ENCODE results near the gene CTNNBIP1. TPM values are rescaled to one million over a fixed set of nuclear protein-coding genes. Genes with fewer than 3 reads are reported as not detected.
A peak's percentile ranks its signal among the peaks of the same experiment; 100 is the strongest.

Gene CTNNBIP1
- total RNA-seq, 1 donor from 2014 or later, result 5.6 TPM

DNA sequence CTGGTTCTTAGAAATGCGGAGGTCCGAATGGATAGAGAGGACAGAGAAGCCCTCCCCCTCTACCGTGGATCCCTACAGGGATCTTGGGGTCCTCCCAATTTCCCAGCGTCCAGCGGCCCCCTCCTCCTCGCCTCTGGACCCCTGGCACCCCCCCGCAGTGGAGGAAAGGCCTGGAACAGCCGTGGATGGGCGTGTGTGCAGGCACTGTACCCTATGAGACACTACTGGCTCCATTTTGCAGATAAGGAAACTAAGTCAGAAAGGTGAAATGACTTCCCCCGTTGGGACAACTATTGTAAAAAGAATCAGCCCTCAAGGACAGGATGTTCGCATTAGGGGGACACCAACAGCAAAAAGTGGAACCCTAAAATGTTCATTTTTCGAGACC is 85.4 kb downstream of the CTNNBIP1 start:
- DNase-seq (ENCODE audit: low spot score), result no peak
- peak overlapping the region; percentile 74 for H3K4me3 Mint-ChIP-seq
- intact Hi-C loops (cut with micrococcal nuclease), result loop anchor here (5.0 to 10.0 kb wide), 2 partner anchors 397 to 510 kb away; no protein-coding TSS in a partner anchor
- peaks cover 6% of the 10 kb centered on the region for H3K36me3 Mint-ChIP-seq (ENCODE audit: low read depth)
- H3K27ac Mint-ChIP-seq, result peak overlapping the region; percentile 70
- H3K27me3 Mint-ChIP-seq (ENCODE audit: insufficient read depth), result peaks cover 7% of the 10 kb centered on the region
- no peaks in the 10 kb centered on the region for H3K9me3 Mint-ChIP-seq
- peaks cover 40% of the 10 kb centered on the region for H3K4me1 Mint-ChIP-seq (ENCODE audit: low read depth)

DNA sequence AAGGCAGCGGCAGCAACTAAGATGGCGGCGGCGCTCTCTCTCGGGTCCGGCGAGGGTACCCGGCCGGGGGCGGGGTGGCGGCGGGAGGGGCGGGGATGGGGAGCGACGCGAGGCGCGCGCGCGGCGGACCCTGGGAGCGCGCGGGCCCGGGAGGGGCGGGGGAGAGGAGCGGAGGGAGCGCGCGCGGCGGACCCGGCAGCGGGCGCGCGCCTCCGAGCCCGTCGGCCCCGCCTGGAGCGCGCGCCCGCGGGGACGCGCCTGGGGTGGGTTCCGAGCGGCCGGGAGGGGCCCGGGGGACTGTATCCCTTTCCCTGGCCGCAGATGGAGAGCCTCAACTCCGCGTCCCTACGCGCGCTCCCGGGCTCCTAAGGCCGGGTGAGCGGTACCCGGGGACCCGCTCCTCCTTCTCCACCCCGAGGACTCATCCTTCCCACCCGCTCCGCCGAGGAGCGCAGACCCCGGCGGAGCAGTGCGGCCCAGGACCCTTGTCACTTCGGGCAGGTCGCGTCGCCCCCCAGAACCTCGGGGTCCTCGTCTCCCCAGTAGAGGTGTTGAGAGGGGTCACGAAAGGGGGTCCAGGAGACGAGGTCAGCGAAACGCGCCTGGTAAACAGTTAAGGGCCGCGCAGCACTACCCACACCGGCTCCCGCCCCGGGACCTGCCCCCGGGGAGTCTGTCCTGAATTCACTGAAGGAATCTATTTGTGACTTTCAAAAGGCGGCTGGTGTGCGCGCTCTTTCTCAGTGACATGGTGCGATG is 85.9 kb downstream of the CTNNBIP1 start, which contains the start of gene CLSTN1:
Gene CLSTN1, minus strand, starts transcription at position 23 of the 759 bp plus-strand sequence. CDS start 232 bp downstream, outside the sequence.
- peak within 1 kb of the TSS; percentile 97 for H3K4me3 Mint-ChIP-seq
- no peaks in the 10 kb centered on the region for H3K9me3 Mint-ChIP-seq
- DNase-seq (ENCODE audit: low spot score), result peak; percentile 83
- H3K36me3 Mint-ChIP-seq (ENCODE audit: low read depth), result peaks cover 6% of the 10 kb centered on the region
- peak within 1 kb of the TSS; percentile 84 for H3K27ac Mint-ChIP-seq
- H3K4me1 Mint-ChIP-seq (ENCODE audit: low read depth), result peaks cover 40% of the 10 kb centered on the region
- intact Hi-C loops (cut with micrococcal nuclease), result loop anchor here (1.0 to 10.0 kb wide), 9 partner anchors 24 to 509 kb away; partner anchors contain the start of gene UBE4B
- H3K27me3 Mint-ChIP-seq (ENCODE audit: insufficient read depth), result peaks cover 6% of the 10 kb centered on the region

DNA sequence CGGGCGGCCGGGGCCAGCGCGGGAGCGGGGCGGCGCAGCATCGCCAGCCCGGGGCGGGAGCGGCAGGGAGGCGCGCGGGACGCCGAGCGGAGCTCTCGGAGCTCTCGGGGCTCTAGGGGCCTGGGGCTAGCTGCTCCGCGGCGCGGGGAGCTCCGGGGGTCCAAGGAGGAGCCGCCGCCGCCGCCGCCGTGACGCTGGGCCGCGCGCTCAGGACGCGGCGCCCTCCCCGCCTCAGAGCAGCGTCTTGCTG is 86.5 kb downstream of the CTNNBIP1 start:
- H3K36me3 Mint-ChIP-seq (ENCODE audit: low read depth), result peaks cover 6% of the 10 kb centered on the region
- H3K4me3 Mint-ChIP-seq, result peak overlapping the region; percentile 61
- H3K9me3 Mint-ChIP-seq, result no peaks in the 10 kb centered on the region
- peaks cover 40% of the 10 kb centered on the region for H3K4me1 Mint-ChIP-seq (ENCODE audit: low read depth)
- no peak for DNase-seq (ENCODE audit: low spot score)
- H3K27ac Mint-ChIP-seq, result no peak overlapping the region
- intact Hi-C loops (cut with micrococcal nuclease), result loop anchor here (1.0 to 10.0 kb wide), 9 partner anchors 23 to 509 kb away; partner anchors contain the start of gene UBE4B
- peaks cover 5% of the 10 kb centered on the region for H3K27me3 Mint-ChIP-seq (ENCODE audit: insufficient read depth)

DNA sequence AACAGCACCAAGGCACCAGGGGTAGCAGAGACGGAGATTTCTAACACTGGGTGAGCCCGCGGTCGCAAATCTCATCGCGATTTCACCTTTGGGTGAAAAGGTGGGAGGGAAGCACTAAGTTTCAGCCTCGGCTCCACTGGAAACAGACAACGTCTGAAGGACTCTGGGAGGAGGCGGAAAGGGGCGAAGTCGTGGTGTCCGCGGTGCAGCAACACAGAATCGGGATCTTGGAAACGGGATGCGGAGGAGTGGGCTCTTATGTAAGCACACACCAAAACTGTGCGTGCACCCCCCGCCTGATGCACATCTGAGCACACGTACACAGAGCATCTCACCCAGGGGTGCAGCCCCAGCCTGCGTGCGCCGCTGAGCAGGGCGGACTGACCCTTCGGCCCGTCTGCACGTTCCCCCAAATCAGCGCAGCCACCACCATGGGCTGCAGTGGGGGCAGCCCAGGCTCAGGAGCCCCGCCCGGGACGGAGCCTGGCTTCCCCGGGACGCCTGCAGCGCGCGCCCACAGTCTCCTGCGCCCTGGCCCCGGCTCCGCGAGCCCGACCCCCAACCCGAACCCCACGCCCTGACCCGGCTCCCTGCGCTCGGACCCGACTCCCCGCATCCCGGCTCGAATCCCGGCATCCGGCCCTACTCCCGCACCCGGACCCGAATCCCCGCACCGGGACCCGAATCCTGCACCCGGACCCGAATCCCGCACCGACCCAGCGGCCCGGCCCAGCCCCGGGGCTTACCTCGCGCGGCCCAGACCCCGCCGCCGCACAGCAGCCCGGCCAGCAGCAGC is 87.0 kb downstream of the CTNNBIP1 start:
- intact Hi-C loops (cut with micrococcal nuclease), result loop anchor here (1.0 to 10.0 kb wide), 9 partner anchors 23 to 508 kb away; partner anchors contain the start of gene UBE4B
- H3K36me3 Mint-ChIP-seq (ENCODE audit: low read depth), result peaks cover 6% of the 10 kb centered on the region
- DNase-seq (ENCODE audit: low spot score), result peak; percentile 20
- peaks cover 40% of the 10 kb centered on the region for H3K4me1 Mint-ChIP-seq (ENCODE audit: low read depth)
- peak overlapping the region; percentile 97 for H3K4me3 Mint-ChIP-seq
- H3K9me3 Mint-ChIP-seq, result no peaks in the 10 kb centered on the region
- peaks cover 5% of the 10 kb centered on the region for H3K27me3 Mint-ChIP-seq (ENCODE audit: insufficient read depth)
- peak overlapping the region; percentile 84 for H3K27ac Mint-ChIP-seq

DNA sequence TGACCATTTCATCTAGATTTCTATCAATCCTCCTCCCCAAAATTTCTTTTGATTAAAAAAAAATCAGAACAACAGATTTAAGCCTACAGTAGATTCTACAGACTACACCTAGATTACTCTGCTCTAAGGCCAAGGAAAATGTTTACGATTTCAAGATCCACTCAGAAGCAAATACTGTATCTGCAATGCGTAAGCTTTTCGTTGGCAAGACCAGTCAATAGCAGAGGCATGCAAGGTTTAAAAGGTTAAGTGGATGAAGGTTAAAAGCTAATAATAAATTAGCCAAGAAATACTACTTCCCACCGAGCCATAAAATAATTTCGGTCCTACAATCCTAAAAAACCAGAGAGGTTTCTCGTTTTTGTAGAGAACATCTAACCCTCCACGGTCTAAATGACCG is 87.6 kb downstream of the CTNNBIP1 start:
- H3K4me1 Mint-ChIP-seq (ENCODE audit: low read depth), result peaks cover 40% of the 10 kb centered on the region
- H3K36me3 Mint-ChIP-seq (ENCODE audit: low read depth), result peaks cover 6% of the 10 kb centered on the region
- H3K4me3 Mint-ChIP-seq, result peak overlapping the region; percentile 97
- H3K27ac Mint-ChIP-seq, result peak overlapping the region; percentile 84
- DNase-seq (ENCODE audit: low spot score), result no peak
- peaks cover 5% of the 10 kb centered on the region for H3K27me3 Mint-ChIP-seq (ENCODE audit: insufficient read depth)
- intact Hi-C loops (cut with micrococcal nuclease), result loop anchor here (2.0 to 10.0 kb wide), 5 partner anchors 44 to 508 kb away; no protein-coding TSS in a partner anchor
- no peaks in the 10 kb centered on the region for H3K9me3 Mint-ChIP-seq

DNA sequence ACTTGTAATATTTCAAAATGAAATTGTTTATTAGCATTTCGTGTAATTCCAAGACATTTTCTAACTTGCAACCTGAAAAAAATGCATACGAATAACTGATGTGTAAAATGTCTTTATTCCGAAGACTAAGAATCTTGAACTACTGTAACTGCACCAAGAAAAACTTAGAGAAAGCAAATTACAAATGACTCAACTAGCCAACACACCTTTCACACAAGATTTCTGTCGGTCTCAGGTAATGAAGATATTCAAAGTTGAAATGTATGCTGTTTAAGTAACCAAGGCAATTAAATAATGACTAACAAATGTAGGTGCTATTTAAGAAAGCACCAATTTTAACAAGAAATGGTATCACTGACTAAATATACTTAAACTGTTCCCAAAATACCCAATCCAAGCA is 88.4 kb downstream of the CTNNBIP1 start:
- no peak overlapping the region for H3K27ac Mint-ChIP-seq
- peaks cover 5% of the 10 kb centered on the region for H3K27me3 Mint-ChIP-seq (ENCODE audit: insufficient read depth)
- no peaks in the 10 kb centered on the region for H3K9me3 Mint-ChIP-seq
- DNase-seq (ENCODE audit: low spot score), result no peak
- peaks cover 6% of the 10 kb centered on the region for H3K36me3 Mint-ChIP-seq (ENCODE audit: low read depth)
- intact Hi-C loops (cut with micrococcal nuclease), result loop anchor here (2.0 to 10.0 kb wide), 5 partner anchors 45 to 507 kb away; no protein-coding TSS in a partner anchor
- peaks cover 40% of the 10 kb centered on the region for H3K4me1 Mint-ChIP-seq (ENCODE audit: low read depth)
- H3K4me3 Mint-ChIP-seq, result peak overlapping the region; percentile 97

DNA sequence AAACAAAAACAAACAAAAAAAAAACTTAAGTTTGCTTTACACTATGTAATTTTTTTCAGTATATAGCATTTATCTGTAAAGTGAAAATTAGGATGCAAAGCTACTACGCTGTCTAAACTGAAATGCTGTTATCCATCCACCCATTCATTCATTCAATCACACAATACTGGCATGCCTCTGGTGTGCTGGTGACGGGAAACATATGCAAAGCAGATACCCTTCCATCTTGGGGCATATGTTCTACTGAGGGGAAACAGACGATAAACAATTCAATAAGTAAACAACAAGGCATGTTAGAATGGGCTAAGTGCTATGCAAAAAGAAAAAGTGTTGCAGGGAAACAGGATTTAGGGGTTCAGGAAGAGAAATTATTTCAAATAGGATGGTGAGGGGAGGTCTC is 89.5 kb downstream of the CTNNBIP1 start:
- Mint-ChIP-seq H3K4me3 (peak overlapping the region; percentile 11), H3K4me1 (ENCODE audit: low read depth) (peaks cover 32% of the 10 kb centered on the region), H3K36me3 (ENCODE audit: low read depth) (peaks cover 9% of the 10 kb centered on the region), H3K27me3 (ENCODE audit: insufficient read depth) (peaks cover under 1% of the 10 kb centered on the region), H3K9me3 (no peaks in the 10 kb centered on the region), H3K27ac (no peak overlapping the region)
- DNase-seq (ENCODE audit: low spot score), result no peak
- intact Hi-C loops (cut with micrococcal nuclease), result loop anchor here (5.0 to 10.0 kb wide), 2 partner anchors 393 to 506 kb away; no protein-coding TSS in a partner anchor

DNA sequence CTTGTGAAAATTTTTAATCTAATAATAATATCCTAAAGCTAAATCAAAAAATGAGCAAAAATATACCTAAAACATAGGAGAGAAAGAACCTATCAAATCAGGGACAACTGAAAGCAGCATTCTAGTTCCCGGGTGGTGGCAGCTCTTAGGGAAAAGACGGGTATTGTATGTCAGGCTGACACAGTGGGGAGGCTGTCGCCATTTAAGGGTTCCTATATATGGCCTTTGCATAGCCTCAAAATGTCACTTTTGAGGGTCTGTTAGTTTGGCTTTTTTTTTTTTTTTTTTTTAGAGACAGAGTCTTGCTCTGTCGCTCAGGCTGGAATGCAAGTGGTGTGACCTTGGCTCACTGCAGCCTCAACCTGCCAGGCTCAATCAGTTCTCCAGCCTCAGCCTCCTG is 92.3 kb downstream of the CTNNBIP1 start:
- intact Hi-C loops (cut with micrococcal nuclease), result no loop called here
- Mint-ChIP-seq H3K36me3 (ENCODE audit: low read depth) (peaks cover 9% of the 10 kb centered on the region), H3K4me3 (no peak overlapping the region), H3K27ac (no peak overlapping the region), H3K9me3 (no peaks in the 10 kb centered on the region), H3K27me3 (ENCODE audit: insufficient read depth) (no peaks in the 10 kb centered on the region), H3K4me1 (ENCODE audit: low read depth) (peaks cover 18% of the 10 kb centered on the region)
- DNase-seq (ENCODE audit: low spot score), result no peak

DNA sequence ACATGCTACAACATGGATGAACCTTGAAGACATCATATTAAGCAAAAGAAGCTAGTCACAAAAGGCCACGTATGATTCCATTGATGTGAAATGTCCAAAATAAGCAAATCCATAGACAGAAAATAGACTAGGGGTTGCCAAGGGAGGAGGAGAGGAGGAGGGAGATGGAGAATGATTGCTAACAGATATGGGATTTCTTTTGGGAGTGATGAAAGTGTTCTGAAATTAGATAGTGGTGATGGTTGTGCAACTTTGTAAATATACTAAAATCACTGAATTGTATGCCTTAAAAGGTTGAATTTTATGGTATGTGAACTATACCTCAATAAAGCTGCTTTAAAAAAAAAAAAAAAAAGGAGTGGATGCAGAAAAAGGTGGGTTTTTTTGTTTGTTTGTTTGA is 93.9 kb downstream of the CTNNBIP1 start:
- no peaks in the 10 kb centered on the region for H3K9me3 Mint-ChIP-seq
- intact Hi-C loops (cut with micrococcal nuclease), result no loop called here
- H3K4me3 Mint-ChIP-seq, result no peak overlapping the region
- H3K36me3 Mint-ChIP-seq (ENCODE audit: low read depth), result peaks cover 8% of the 10 kb centered on the region
- peaks cover 6% of the 10 kb centered on the region for H3K4me1 Mint-ChIP-seq (ENCODE audit: low read depth)
- no peak for DNase-seq (ENCODE audit: low spot score)
- no peaks in the 10 kb centered on the region for H3K27me3 Mint-ChIP-seq (ENCODE audit: insufficient read depth)
- H3K27ac Mint-ChIP-seq, result no peak overlapping the region

DNA sequence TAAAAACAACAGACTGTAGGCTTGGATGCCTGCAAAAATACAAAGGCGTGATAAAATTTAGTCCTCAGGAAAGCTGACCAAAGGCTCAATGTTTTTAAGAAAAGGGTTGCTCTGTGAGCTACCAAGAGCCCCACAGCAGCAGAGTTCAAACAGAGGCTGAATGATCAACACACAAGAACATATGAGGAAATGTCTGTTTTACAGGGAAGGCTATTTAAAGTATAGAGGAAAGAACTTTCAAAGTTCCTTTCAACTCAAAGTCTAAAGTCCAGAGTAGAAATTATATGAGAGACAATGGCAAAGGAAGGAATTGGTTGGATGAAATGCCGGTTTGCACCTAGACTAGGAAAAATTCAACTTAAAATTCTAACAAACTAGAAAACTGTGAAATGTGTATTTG is 94.9 kb downstream of the CTNNBIP1 start:
- Mint-ChIP-seq H3K36me3 (ENCODE audit: low read depth) (peaks cover 6% of the 10 kb centered on the region), H3K27me3 (ENCODE audit: insufficient read depth) (no peaks in the 10 kb centered on the region), H3K4me1 (ENCODE audit: low read depth) (peaks cover 5% of the 10 kb centered on the region), H3K4me3 (no peak overlapping the region), H3K9me3 (no peaks in the 10 kb centered on the region), H3K27ac (no peak overlapping the region)
- no peak for DNase-seq (ENCODE audit: low spot score)
- intact Hi-C loops (cut with micrococcal nuclease), result no loop called here

DNA sequence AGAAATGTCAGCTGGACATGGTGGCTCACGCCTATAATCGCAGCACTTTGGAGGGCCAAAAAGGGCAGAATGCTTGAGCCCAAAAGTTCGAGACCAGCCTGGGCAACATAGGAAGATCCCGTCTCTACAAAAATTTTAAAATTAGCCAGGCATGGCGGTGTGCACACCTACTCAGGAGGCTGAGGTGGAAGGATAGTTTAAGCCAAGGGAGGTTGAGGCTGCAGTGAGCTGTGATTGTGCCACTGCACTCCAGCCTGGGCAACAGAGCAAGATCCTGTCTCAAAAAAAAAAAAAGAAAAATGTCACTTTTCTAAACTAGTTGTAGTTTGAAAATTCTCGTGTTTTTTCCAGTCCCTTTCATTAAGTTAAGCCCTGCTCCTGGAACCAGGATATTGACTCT is 95.5 kb downstream of the CTNNBIP1 start:
- Mint-ChIP-seq H3K36me3 (ENCODE audit: low read depth) (peaks cover 6% of the 10 kb centered on the region), H3K27me3 (ENCODE audit: insufficient read depth) (no peaks in the 10 kb centered on the region), H3K9me3 (no peaks in the 10 kb centered on the region), H3K4me3 (no peak overlapping the region), H3K27ac (no peak overlapping the region), H3K4me1 (ENCODE audit: low read depth) (peaks cover 5% of the 10 kb centered on the region)
- DNase-seq (ENCODE audit: low spot score), result no peak
- intact Hi-C loops (cut with micrococcal nuclease), result no loop called here

DNA sequence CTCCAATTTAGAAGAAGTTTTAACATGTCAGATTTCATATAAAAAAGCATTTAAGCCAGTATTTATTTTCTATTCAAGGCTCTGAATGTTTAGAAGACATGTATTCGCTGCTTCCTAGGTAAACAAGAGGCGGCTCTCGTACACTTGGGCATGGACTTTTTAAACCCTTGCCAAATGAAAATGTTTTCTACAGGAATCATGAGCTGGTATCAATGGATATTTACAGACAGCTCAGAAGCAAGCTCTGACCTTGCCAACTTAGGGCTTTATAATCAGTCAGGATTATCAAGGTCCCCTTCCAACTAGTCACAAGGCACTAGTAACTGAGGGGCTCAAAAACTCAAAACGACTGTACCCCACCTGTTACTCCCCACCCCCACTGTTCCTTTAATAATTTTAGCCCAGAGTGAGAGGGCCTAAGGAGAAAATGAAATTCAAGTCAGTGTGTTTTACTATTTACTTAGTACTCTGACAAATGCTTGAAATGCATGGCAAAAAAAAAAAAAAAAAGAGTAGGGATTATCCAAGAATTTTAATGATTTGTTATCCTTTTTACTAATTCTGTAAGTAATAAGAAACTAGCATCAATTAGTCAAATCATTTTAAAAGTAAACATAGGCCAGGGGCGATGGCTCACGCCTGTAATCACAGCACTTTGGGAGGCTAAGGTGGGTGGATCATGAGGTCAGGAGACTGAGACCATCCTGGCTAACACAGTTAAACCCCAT is 98.7 kb downstream of the CTNNBIP1 start:
- H3K4me1 Mint-ChIP-seq (ENCODE audit: low read depth), result peaks cover 16% of the 10 kb centered on the region
- intact Hi-C loops (cut with micrococcal nuclease), result no loop called here
- peaks cover 6% of the 10 kb centered on the region for H3K36me3 Mint-ChIP-seq (ENCODE audit: low read depth)
- no peaks in the 10 kb centered on the region for H3K9me3 Mint-ChIP-seq
- H3K27me3 Mint-ChIP-seq (ENCODE audit: insufficient read depth), result no peaks in the 10 kb centered on the region
- no peak overlapping the region for H3K4me3 Mint-ChIP-seq
- no peak overlapping the region for H3K27ac Mint-ChIP-seq
- DNase-seq (ENCODE audit: low spot score), result no peak
